ENCODE data around the gene PSAPL1. TPM values are rescaled to one million over a fixed set of nuclear protein-coding genes. Genes with fewer than 3 reads are reported as not detected.

The PSAPL1 gene
- polyA plus RNA-seq, 1 experiment, result not detected

DNA sequence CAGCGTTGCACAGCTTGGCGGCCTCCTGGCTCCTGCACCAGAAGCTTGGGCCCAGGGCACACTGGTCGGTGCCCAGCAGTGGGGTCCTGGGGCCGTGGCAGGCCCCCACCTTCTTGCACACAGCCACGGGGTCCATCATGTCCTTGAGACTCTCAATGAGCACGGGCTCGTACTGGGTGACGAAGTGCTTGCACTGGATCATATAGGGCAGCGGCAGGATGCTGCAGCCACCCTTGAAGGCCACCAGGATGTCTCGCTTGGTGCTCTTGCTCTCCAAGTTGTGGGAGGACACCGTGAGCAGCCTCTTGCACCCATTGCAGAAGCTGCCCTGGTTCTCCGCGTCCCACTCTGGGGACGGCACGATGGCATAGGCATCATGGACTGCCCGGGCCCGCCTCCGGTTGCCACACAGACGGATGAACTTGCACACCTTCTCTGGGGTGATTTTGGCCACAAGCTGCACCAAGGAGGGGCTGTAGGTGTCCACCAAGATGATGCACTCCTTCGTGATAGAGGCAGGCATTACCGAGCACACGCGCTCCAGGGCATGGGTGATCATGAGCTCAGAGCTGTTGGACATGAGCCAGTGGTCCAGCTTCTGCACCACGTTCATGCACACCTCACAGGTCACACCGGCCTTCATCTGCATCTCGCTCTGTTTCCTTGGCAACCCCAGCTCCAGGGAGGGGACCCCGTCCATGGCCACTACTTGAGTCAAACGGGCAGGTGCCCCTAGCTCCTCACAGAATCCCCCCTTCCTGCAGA, 1.2 kb downstream of the PSAPL1 start:
- no peaks in the 10 kb centered on the region for H3K36me3 ChIP-seq (ENCODE audit: control insufficient read depth, insufficient read depth, low read length)
- CTCF ChIA-PET, result no interaction called here
- TF ChIP-seq, protein P1, sequence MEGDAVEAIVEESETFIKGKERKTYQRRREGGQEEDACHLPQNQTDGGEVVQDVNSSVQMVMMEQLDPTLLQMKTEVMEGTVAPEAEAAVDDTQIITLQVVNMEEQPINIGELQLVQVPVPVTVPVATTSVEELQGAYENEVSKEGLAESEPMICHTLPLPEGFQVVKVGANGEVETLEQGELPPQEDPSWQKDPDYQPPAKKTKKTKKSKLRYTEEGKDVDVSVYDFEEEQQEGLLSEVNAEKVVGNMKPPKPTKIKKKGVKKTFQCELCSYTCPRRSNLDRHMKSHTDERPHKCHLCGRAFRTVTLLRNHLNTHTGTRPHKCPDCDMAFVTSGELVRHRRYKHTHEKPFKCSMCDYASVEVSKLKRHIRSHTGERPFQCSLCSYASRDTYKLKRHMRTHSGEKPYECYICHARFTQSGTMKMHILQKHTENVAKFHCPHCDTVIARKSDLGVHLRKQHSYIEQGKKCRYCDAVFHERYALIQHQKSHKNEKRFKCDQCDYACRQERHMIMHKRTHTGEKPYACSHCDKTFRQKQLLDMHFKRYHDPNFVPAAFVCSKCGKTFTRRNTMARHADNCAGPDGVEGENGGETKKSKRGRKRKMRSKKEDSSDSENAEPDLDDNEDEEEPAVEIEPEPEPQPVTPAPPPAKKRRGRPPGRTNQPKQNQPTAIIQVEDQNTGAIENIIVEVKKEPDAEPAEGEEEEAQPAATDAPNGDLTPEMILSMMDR (IDR thresholded peaks at IDR 0.05; ENCODE audit: insufficient read depth, low read depth, low read length), result no peak
- POLR2A ChIA-PET, result no interaction called here
- H3K27me3 ChIP-seq (ENCODE audit: control insufficient read depth, insufficient read depth, low read length), result no peaks in the 10 kb centered on the region; the same call in 1 of the 2 replicates
- DNase-seq (ENCODE audit: low read depth), result no peak
- no peak overlapping the region for H3K4me3 ChIP-seq (ENCODE audit: low read depth, low read length)

DNA sequence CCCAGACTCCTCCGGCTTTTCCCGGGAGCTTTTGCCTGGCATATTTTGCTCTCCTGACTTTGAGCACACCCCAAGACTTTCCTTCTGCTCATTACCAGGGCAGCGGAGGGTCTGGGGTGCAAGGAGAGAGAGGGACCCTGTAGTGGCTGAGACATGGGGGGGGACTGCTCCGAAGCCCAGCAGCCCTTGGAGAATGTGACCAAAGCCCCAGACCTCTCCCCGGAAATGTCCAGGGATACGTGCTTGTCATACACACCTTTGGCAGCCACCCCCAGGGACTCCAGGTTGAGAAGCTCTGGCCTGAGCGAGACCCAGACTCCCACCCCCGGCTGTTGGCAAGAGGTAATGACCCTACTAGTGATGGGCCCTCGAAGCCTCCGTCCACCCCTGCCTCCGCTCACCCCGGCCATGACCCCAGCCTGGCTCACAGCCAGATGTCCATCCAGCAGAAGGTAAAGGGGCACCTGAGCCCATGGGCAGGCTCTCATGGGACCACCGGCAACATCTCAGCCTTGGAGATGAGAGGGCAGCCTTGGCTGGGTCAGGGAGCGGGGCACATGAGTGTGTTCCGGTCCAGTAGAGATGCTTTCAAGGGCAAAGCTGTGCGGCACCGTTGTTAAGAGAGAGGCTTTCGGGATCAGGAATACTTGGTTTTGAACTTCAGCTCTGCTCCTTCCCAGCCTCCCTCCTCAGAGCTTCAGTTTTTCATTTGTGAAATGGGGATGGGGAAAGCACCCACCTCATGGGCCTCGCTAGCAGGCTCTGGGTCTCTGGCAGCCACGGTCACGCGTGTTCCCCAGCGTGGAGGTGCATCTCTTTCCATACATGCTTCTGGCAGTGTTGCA, 2.0 kb downstream of the PSAPL1 start:
- no peaks in the 10 kb centered on the region; the same call in 1 of the 2 replicates for H3K27me3 ChIP-seq (ENCODE audit: control insufficient read depth, insufficient read depth, low read length)
- no peak for DNase-seq (ENCODE audit: low read depth)
- H3K36me3 ChIP-seq (ENCODE audit: control insufficient read depth, insufficient read depth, low read length), result no peaks in the 10 kb centered on the region
- H3K4me3 ChIP-seq (ENCODE audit: low read depth, low read length), result no peak overlapping the region
- CTCF ChIA-PET, result no interaction called here
- POLR2A ChIA-PET, result no interaction called here
- TF ChIP-seq, protein P1 (IDR thresholded peaks at IDR 0.05; ENCODE audit: insufficient read depth, low read depth, low read length), result no peak

DNA sequence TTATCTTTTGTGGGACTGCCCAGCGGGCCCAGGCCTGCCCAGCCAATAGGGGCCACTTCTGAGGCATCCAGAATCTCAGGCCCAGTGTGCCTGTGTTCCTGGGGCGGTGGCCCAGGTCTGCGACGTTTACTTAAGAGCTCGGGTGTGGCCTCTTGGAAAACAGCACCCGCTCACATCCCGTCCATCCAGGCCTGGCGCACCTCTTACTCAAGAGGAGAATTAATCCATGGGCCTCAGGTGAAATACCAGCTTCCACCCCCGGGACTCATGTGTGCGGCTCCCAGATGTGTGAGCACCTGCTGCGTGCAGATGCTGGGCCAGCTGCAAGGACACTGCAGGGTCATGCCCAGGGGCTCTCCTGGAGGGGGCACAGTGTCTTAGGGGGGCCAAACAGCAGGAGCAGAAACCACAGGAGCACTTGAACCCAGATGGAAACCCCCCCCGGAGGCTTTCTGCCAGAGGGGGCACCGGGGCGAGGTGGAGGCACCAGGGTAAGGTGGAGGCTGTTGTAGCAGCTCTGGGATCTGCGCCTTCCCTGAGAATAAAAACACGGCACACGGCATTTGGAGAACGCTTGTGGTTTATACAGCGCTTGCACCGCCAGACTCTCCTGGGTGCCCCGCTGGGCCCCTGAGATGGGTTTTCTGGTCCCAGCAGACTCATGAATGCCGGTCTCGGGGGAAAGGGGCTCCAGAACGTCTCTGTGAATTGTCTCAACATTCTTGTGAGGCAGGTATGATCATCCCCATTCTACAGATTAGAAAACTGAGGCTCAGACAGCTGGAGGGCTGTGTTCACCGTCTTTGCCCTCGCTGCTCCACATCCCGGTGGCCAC, 2.8 kb downstream of the PSAPL1 start:
- Histone ChIP-seq H3K27me3 (ENCODE audit: control insufficient read depth, insufficient read depth, low read length) (no peaks in the 10 kb centered on the region; the same call in 1 of the 2 replicates), H3K4me3 (ENCODE audit: low read depth, low read length) (no peak overlapping the region), H3K36me3 (ENCODE audit: control insufficient read depth, insufficient read depth, low read length) (no peaks in the 10 kb centered on the region)
- POLR2A ChIA-PET, result no interaction called here
- CTCF ChIA-PET, result interaction anchor here (0.7 kb wide), 1 partner anchor 96 kb away, joined by 3 read pairs; no protein-coding TSS in a partner anchor
- no peak for DNase-seq (ENCODE audit: low read depth)
- TF ChIP-seq, protein P1 (IDR thresholded peaks at IDR 0.05; ENCODE audit: insufficient read depth, low read depth, low read length), result no peak

DNA sequence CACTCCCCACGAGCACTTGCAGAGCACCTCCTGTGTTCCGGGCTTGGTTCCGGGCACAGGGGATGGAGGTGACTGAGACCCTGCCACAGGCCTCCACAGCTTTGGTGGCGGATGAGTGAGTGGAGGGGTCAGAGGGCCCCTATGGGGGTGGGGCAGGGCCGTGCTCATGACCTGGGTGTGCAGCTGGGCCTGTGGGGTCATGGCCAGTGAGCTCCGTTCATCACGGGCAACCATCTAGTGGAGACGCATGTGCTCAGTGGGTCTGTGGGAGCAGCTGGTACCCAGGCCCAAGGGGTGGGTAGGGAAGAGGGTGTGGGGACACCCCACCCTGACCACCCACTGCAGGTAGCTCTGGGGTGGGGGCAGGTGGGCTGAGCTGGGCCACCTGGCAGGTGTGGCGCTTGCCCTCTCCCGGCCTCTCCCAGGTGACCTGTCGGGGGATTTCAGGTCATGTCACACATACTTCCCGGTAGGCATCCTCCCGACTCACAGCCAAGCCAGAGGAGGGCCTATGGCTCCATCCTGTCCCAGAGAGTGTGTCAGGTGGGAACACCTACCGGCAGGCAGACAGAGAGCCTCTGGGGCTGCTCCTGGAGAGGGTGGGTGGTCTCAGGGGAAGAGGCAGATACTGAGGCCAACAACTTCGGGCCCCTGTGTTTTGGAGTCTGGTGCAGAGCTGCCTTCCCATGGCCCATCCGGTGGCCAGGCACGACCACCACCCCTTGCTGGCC, 3.6 kb downstream of the PSAPL1 start:
- no peak for DNase-seq (ENCODE audit: low read depth)
- TF ChIP-seq, protein P1 (IDR thresholded peaks at IDR 0.05; ENCODE audit: insufficient read depth, low read depth, low read length), result no peak
- Histone ChIP-seq H3K36me3 (ENCODE audit: control insufficient read depth, insufficient read depth, low read length) (no peaks in the 10 kb centered on the region), H3K4me3 (ENCODE audit: low read depth, low read length) (no peak overlapping the region), H3K27me3 (ENCODE audit: control insufficient read depth, insufficient read depth, low read length) (no peaks in the 10 kb centered on the region; the same call in 1 of the 2 replicates)
- ChIA-PET POLR2A (interaction anchor here (0.5 kb wide), 1 partner anchor 243 kb away, joined by 4 read pairs; no protein-coding TSS in a partner anchor), CTCF (interaction anchor here (0.6 to 0.7 kb wide), 2 partner anchors 21 to 96 kb away, joined by 3 read pairs; no protein-coding TSS in a partner anchor)

All from BJ (cell line).